Esophagus squamous epithelium (tissue), 4 donors: ENCODE data around the gene N4BP2L2.

Source experiments
- POLR2A ChIP-seq, 4 donors: fragments of 450-650 bp; IDR thresholded peaks; one replicate each; pipeline ENCODE4 v1.6.1; 2017; ENCODE audit warnings: antibody characterized with exemption in 4 of 4, mild to moderate bottlenecking in 4 of 4, moderate library complexity in 3 of 4
- TF ChIP-seq, protein P1 (sequence below), 6 experiments: fragments of 450-650 bp in 4 of 6; fragments of 200-600 bp in 2 of 6; sonication (generic) in 2 of 6; IDR thresholded peaks; one replicate each; pipeline ENCODE4 v1.5.1; 2016 to 2019; ENCODE audit warnings: antibody characterized with exemption in 6 of 6, mild to moderate bottlenecking in 4 of 6, moderate library complexity in 4 of 6

DNA sequence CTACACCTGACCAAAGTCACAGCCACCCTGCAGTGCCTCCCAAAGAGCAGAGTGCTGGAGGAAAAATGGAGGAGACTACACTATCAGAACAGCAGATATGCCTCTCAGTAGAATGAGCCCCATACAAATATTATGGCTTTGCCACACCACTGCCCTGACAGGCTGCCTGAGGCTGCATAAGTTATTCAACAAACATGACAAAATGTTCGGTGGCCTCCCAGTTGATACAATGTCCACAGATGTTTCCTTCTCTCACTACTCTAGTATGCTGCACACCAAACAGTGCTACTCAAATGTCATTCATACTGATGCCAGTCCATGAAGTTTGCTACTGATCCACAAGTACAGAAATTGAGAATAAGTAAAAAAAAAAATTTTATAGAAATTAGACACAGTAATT lies 41.0 kb downstream of the N4BP2L2 start:
- TF ChIP-seq, protein P1, sequence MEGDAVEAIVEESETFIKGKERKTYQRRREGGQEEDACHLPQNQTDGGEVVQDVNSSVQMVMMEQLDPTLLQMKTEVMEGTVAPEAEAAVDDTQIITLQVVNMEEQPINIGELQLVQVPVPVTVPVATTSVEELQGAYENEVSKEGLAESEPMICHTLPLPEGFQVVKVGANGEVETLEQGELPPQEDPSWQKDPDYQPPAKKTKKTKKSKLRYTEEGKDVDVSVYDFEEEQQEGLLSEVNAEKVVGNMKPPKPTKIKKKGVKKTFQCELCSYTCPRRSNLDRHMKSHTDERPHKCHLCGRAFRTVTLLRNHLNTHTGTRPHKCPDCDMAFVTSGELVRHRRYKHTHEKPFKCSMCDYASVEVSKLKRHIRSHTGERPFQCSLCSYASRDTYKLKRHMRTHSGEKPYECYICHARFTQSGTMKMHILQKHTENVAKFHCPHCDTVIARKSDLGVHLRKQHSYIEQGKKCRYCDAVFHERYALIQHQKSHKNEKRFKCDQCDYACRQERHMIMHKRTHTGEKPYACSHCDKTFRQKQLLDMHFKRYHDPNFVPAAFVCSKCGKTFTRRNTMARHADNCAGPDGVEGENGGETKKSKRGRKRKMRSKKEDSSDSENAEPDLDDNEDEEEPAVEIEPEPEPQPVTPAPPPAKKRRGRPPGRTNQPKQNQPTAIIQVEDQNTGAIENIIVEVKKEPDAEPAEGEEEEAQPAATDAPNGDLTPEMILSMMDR (IDR thresholded peaks at IDR 0.05) = no peak
- no peak for TF ChIP-seq POLR2A (IDR thresholded peaks at IDR 0.05)
